NCI-H1048 (cell line): ENCODE data around the gene OR5L1.

Experiments used
- DNase-seq: peaks from one replicate; lab custom pipeline; 2025; lab: John Stamatoyannopoulos, UW

OR5L1 gene

GRCh38 chr11:55811067-55811466 is at the start of gene OR5L1:
TSS of gene OR5L1 (plus strand) at chr11:55811367. CDS start at chr11:55811467, 100 bp downstream.
- no peak for DNase-seq

GRCh38 chr11:55773138-55773537 is 38.0 kb upstream of the OR5L1 start, which contains the start of gene OR5D13:
TSS of gene OR5D13 (plus strand) at chr11:55773438. CDS start at chr11:55773438, 0 bp downstream.
- no peak for DNase-seq

GRCh38 chr11:55791606-55792005 is 19.6 kb upstream of the OR5L1 start:
- no peak for DNase-seq

GRCh38 chr11:55793321-55793720 is 17.8 kb upstream of the OR5L1 start:
- DNase-seq = no peak

- no peak for DNase-seq
Observed at GRCh38 chr11:55795256-55795655, 15.9 kb upstream of the OR5L1 start, which contains the start of gene OR5D14. TSS of gene OR5D14 (plus strand) at chr11:55795556. CDS start at chr11:55795556, 0 bp downstream.

- no peak for DNase-seq
Observed at GRCh38 chr11:55806248-55806647, 4.9 kb upstream of the OR5L1 start.

- no peak for DNase-seq
Observed at GRCh38 chr11:55819330-55819729, 8.2 kb downstream of the OR5L1 start, which contains the start of gene OR5D18. TSS of gene OR5D18 (plus strand) at chr11:55819630. CDS start at chr11:55819630, 0 bp downstream.

- DNase-seq = no peak
Observed at GRCh38 chr11:55826919-55827318, 15.8 kb downstream of the OR5L1 start, which contains the start of gene OR5L2. TSS of gene OR5L2 (plus strand) at chr11:55827219. CDS start at chr11:55827219, 0 bp downstream.

- DNase-seq = no peak
Observed at GRCh38 chr11:55838452-55838851, 27.3 kb downstream of the OR5L1 start, which contains the start of gene OR5D16. TSS of gene OR5D16 (plus strand) at chr11:55838752. CDS start at chr11:55838752, 0 bp downstream.

GRCh38 chr11:55847453-55847852 is 36.3 kb downstream of the OR5L1 start:
- no peak for DNase-seq

- no peak for DNase-seq
Observed at GRCh38 chr11:55849037-55849436, 37.9 kb downstream of the OR5L1 start.

GRCh38 chr11:55852141-55852540 is 41.0 kb downstream of the OR5L1 start:
- DNase-seq = peak; percentile 14

- DNase-seq = no peak
Observed at GRCh38 chr11:55854704-55855103, 43.5 kb downstream of the OR5L1 start.
